DOHH2 (cell line): Measurements from ENCODE around the gene CDC42EP3.

ENCODE experiments used
- H3F3A ChIP-seq: fragments of 200-600 bp; sonication (generic), shearing (Covaris generic); 2 replicates; pipeline ENCODE4 v1.6.0; 2016; ENCODE audit warnings: antibody characterized with exemption, mild to moderate bottlenecking; ENCODE audit not compliant: control insufficient read depth, insufficient read depth
- H3K27ac ChIP-seq: fragments of 200-600 bp; sonication (generic); 2 replicates; pipeline ENCODE4 v1.5.1; 2014; ENCODE audit warnings: low read depth, mild to moderate bottlenecking, low read length, moderate library complexity
- H3K27me3 ChIP-seq: fragments of 200-600 bp; sonication (generic); 2 replicates; pipeline ENCODE4 v1.6.1; 2014; ENCODE audit warnings: mild to moderate bottlenecking, low read length, mixed read lengths; ENCODE audit not compliant: control insufficient read depth
- H3K36me3 ChIP-seq: fragments of 200-600 bp; sonication (generic); 2 replicates; pipeline ENCODE4 v1.6.1; 2014; ENCODE audit warnings: mild to moderate bottlenecking, low read length, moderate library complexity, mixed read lengths; ENCODE audit not compliant: control insufficient read depth
- H3K4me1 ChIP-seq: fragments of 200-600 bp; sonication (generic); 2 replicates; pipeline ENCODE4 v1.6.1; 2014; ENCODE audit warnings: mild to moderate bottlenecking, low read length, mixed read lengths; ENCODE audit not compliant: control insufficient read depth
- H3K4me2 ChIP-seq: fragments of 200-600 bp; sonication (generic); 2 replicates; pipeline ENCODE4 v1.6.0; 2014; ENCODE audit warnings: mild to moderate bottlenecking, low read length, moderate library complexity
- H3K4me3 ChIP-seq: fragments of 200-600 bp; sonication (generic); 2 replicates; pipeline ENCODE4 v1.5.1; 2014; ENCODE audit warnings: mild to moderate bottlenecking, low read length, mixed read lengths
- H3K79me2 ChIP-seq: fragments of 200-600 bp; sonication (generic); 2 replicates; pipeline ENCODE4 v1.6.1; 2014; ENCODE audit warnings: mild to moderate bottlenecking, low read length, mixed read lengths; ENCODE audit not compliant: control insufficient read depth
- H3K9me2 ChIP-seq: fragments of 200-600 bp; sonication (generic); replicated peaks from 2 replicates; pipeline ENCODE4 v1.6.1; 2014; ENCODE audit warnings: mild to moderate bottlenecking, low read length, mixed read lengths; ENCODE audit not compliant: control insufficient read depth
- H3K9me3 ChIP-seq: fragments of 200-600 bp; sonication (generic); 2 replicates; pipeline ENCODE4 v1.6.1; 2014; ENCODE audit warnings: antibody characterized with exemption, low read length, mixed read lengths; ENCODE audit not compliant: control insufficient read depth, insufficient read depth
- H4K20me1 ChIP-seq: fragments of 200-600 bp; sonication (generic); 2 replicates; pipeline ENCODE4 v1.6.0; 2014; ENCODE audit warnings: low read depth, mild to moderate bottlenecking, antibody characterized with exemption, low read length, moderate library complexity; ENCODE audit not compliant: control insufficient read depth, insufficient read depth
- EZH2phosphoT487 ChIP-seq: fragments of 200-600 bp; sonication (generic); IDR thresholded peaks from 2 replicates; pipeline ENCODE4 v1.6.1; 2017; ENCODE audit warnings: borderline replicate concordance, mild to moderate bottlenecking, antibody characterized with exemption, low read length, moderate library complexity, mixed read lengths
- TF ChIP-seq, protein P1 (sequence below): fragments of 200-600 bp; sonication (generic); IDR thresholded peaks from one replicate; pipeline ENCODE4 v1.5.1; 2014; ENCODE audit warnings: antibody characterized with exemption, mild to moderate bottlenecking, low read depth, low read length; ENCODE audit not compliant: poor library complexity, severe bottlenecking

CDC42EP3 gene

GRCh38 chr2:37682473-37682872, 11.0 kb upstream of the CDC42EP3 start:
- Histone ChIP-seq H4K20me1 (no peaks in the 10 kb centered on the region), H3K4me2 (no peak overlapping the region), H3K9me3 (no peaks in the 10 kb centered on the region), H3K4me3 (no peak overlapping the region), H3K27ac (no peak overlapping the region), H3K4me1 (0 out of 2 replicates have a peak, but pooled peaks cover 4% of the 10 kb centered on the region), H3K36me3 (no peaks in the 10 kb centered on the region), H3F3A (no peaks in the 10 kb centered on the region), H3K79me2 (no peaks in the 10 kb centered on the region), H3K9me2 (no peaks in the 10 kb centered on the region), H3K27me3 (no peaks in the 10 kb centered on the region; the same call in 1 of the 2 replicates)
- TF ChIP-seq EZH2phosphoT487: no peak
- TF ChIP-seq, protein P1, sequence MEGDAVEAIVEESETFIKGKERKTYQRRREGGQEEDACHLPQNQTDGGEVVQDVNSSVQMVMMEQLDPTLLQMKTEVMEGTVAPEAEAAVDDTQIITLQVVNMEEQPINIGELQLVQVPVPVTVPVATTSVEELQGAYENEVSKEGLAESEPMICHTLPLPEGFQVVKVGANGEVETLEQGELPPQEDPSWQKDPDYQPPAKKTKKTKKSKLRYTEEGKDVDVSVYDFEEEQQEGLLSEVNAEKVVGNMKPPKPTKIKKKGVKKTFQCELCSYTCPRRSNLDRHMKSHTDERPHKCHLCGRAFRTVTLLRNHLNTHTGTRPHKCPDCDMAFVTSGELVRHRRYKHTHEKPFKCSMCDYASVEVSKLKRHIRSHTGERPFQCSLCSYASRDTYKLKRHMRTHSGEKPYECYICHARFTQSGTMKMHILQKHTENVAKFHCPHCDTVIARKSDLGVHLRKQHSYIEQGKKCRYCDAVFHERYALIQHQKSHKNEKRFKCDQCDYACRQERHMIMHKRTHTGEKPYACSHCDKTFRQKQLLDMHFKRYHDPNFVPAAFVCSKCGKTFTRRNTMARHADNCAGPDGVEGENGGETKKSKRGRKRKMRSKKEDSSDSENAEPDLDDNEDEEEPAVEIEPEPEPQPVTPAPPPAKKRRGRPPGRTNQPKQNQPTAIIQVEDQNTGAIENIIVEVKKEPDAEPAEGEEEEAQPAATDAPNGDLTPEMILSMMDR: no peak

- Histone ChIP-seq H3K36me3 (no peaks in the 10 kb centered on the region), H3K9me3 (no peaks in the 10 kb centered on the region), H3K79me2 (no peaks in the 10 kb centered on the region), H3K4me3 (no peak overlapping the region), H3K4me2 (no peak overlapping the region), H3F3A (no peaks in the 10 kb centered on the region), H3K4me1 (0 out of 2 replicates have a peak, but pooled peaks cover 4% of the 10 kb centered on the region), H3K27me3 (no peaks in the 10 kb centered on the region; the same call in 1 of the 2 replicates), H4K20me1 (no peaks in the 10 kb centered on the region), H3K27ac (no peak overlapping the region), H3K9me2 (no peaks in the 10 kb centered on the region)
- TF ChIP-seq EZH2phosphoT487: no peak
- TF ChIP-seq, protein P1: no peak
Observed at GRCh38 chr2:37681587-37681986, 10.1 kb upstream of the CDC42EP3 start.

DNA sequence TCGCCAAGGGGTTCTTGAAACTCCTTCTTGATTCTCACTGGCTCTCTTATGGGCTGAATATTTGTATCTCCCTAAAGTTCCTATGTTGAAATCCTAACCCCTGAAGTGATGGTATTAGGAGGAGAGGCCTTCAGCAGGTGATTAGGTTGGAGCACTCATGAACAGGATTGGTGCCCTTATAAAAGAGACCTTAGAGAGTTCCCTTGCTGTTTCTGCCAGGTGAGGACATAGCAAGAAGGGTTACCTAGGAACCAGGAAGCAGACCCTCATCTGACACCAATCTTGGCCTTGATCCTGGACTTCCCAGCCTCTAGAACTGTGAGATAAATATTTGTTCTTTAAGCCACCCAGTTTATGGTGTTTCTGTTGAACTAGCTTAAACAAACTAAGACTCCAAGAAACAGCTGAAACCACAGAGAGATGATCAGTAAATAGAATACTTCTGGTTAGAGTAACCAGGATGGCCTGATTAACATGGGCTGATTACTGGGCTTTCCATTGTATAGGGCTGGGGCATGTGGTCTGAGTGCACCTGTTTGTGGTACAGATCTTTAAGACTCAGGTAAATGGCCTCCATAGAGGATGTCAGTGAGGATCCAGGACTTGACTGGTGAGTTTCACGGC, 7.7 kb upstream of the CDC42EP3 start:
- Histone ChIP-seq H4K20me1 (no peaks in the 10 kb centered on the region), H3K9me3 (no peaks in the 10 kb centered on the region), H3K4me1 (peaks cover 16% of the 10 kb centered on the region), H3K27me3 (no peaks in the 10 kb centered on the region; the same call in 1 of the 2 replicates), H3F3A (no peaks in the 10 kb centered on the region; the same call in 1 of the 2 replicates), H3K36me3 (no peaks in the 10 kb centered on the region), H3K4me3 (no peak overlapping the region), H3K27ac (no peak overlapping the region), H3K9me2 (no peaks in the 10 kb centered on the region), H3K79me2 (no peaks in the 10 kb centered on the region), H3K4me2 (no peak overlapping the region)
- TF ChIP-seq EZH2phosphoT487: no peak
- TF ChIP-seq, protein P1: no peak
